HEK293T (cell line): Measurements from ENCODE around the gene CUBN.
"Not testable (repeated sequence)": the region's sequence is repeated elsewhere in the genome, so short reads cannot be mapped to it uniquely, and the experiment has no call there.

Experiments used
- BHLHE40 ChIP-seq: fragments of 450-650 bp; IDR thresholded peaks from 2 replicates; pipeline ENCODE4 v1.6.1; 2016; ENCODE audit warnings: mild to moderate bottlenecking, moderate library complexity, borderline replicate concordance
- FOXK2 ChIP-seq: fragments of 450-650 bp; IDR thresholded peaks from 2 replicates; pipeline ENCODE4 v1.6.1; 2016; ENCODE audit warnings: mild to moderate bottlenecking

- TF ChIP-seq FOXK2, BHLHE40: not testable (repeated sequence)
Measured at GRCh38 chr10:16827474-16827873, 302.1 kb downstream of the CUBN start.
